Fibroblast of mammary gland (primary cell): ENCODE results near the gene CEP112.

ENCODE experiments used
- DNase-seq: peaks from one replicate; pipeline ENCODE4 v3.0.0-alpha.2; 2010; ENCODE audit warnings: low read depth
- H3K4me3 ChIP-seq: 2 replicates; pipeline ENCODE4 v1.5.1; 2011; ENCODE audit warnings: low read depth, mild to moderate bottlenecking, low read length, moderate library complexity; ENCODE audit not compliant: control insufficient read depth
- TF ChIP-seq, protein P1 (sequence below): conservative IDR thresholded peaks from 2 replicates; pipeline ENCODE4 v1.5.1; 2011; ENCODE audit warnings: low read depth, low read length, inconsistent platforms; ENCODE audit not compliant: control insufficient read depth, insufficient read depth

Gene CEP112

DNA sequence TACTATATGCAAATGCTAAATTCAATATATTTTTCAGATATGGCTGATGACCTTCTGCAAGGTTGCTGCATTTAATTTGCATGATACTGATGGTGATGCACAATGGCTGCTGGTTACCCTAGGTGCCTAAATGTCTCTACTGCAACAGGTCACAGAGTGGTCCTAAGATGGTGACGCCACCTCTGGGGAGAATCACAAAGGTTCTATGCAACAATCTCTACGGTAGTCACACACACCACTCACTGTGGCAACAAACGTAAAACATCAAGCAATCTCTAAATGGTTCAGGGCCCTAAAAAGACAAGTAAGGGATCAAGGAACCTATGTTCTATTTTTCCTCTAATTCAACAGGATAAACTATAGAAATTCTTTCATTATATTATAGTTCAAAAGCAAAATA, 293.3 kb downstream of the CEP112 start:
- TF ChIP-seq, protein P1, sequence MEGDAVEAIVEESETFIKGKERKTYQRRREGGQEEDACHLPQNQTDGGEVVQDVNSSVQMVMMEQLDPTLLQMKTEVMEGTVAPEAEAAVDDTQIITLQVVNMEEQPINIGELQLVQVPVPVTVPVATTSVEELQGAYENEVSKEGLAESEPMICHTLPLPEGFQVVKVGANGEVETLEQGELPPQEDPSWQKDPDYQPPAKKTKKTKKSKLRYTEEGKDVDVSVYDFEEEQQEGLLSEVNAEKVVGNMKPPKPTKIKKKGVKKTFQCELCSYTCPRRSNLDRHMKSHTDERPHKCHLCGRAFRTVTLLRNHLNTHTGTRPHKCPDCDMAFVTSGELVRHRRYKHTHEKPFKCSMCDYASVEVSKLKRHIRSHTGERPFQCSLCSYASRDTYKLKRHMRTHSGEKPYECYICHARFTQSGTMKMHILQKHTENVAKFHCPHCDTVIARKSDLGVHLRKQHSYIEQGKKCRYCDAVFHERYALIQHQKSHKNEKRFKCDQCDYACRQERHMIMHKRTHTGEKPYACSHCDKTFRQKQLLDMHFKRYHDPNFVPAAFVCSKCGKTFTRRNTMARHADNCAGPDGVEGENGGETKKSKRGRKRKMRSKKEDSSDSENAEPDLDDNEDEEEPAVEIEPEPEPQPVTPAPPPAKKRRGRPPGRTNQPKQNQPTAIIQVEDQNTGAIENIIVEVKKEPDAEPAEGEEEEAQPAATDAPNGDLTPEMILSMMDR, result no peak
- no peak overlapping the region for H3K4me3 ChIP-seq
- DNase-seq, result no peak

DNA sequence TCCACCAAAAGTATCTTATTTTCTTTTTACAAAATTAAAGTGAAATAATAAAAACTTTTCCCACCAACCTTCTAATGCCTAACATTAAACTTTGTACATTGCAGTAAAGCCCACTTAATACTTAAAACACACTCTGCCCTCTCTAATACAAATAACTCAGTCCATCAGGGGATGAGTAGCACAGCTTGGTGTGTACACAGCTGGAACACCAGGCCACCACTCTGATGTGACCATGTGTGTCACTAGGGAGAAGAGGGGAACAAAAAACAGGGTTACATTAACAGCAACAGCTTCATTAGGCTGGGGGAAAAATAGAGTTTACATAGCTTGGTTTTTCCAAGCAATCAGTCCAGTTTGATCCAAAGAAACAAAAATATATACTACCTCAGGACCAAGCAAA, 295.0 kb downstream of the CEP112 start:
- no peak overlapping the region for H3K4me3 ChIP-seq
- no peak for DNase-seq
- TF ChIP-seq, protein P1, result no peak

DNA sequence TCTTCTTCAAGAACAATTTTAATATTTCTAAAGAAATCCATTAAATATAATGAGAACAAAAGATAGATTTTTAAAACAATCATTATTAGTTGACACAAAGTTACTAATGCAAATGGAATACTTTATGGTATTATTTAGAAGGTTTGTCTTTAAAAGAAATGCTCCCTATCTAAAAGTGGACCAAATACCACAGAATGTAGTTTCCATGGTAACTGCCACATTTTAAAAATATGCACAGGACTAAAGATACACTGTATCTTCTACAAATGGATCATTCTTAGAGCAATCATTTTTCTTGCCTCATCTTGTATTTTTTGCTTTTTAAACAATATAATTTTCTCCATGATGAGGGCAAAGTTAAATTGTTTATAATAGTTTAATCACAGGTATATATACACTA, 296.0 kb downstream of the CEP112 start:
- DNase-seq, result no peak
- no peak overlapping the region for H3K4me3 ChIP-seq
- TF ChIP-seq, protein P1, result no peak

DNA sequence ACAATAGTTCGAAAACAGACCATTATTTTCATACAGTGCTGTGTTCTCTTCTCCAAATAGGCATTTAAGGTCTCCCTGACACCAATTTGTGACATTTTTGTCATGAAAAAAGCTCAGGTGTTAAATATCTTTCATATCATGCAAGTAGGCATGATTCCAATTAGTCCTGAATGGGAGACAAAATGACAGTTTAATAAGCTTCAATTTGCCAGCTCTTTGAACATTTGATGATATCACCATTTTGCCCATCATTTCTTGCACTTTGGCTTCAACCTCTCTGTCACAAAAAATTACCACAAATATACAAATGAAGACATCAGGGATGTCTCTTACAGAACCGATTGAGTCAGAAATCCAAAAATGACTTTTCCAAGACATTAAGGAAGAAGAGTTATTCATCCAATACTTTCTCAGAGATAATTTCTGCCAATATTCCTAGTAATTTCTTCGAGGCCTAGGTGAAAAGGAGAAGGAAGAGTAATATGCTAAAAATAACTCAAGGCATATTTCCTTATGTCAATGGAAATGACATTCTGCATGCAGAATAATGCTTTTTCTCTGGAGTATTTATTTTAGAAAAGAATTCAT, 298.1 kb downstream of the CEP112 start:
- no peak overlapping the region for H3K4me3 ChIP-seq
- TF ChIP-seq, protein P1, result no peak
- DNase-seq, result no peak

DNA sequence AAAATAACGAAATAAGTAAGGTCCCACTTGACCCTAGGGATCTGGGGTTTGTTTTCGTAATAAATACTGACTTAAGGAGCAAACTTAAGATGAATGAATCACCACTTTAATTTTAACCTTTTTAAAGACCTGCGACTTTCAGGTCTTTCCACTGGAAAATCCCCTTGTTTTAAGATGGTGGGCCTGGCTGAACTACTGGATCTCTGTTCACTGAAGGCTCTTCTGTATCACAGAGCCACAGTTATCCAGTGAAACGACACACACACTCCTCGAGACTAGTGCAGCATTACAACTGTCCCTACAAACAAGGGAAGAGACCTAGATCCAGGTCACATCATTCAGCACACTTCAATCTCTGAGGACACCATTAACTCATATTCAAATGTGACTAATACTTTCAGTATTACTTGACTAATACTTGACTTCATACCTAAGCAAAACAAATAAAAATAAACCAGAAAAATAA, 299.0 kb downstream of the CEP112 start:
- TF ChIP-seq, protein P1, result no peak
- DNase-seq, result no peak
- H3K4me3 ChIP-seq, result no peak overlapping the region

DNA sequence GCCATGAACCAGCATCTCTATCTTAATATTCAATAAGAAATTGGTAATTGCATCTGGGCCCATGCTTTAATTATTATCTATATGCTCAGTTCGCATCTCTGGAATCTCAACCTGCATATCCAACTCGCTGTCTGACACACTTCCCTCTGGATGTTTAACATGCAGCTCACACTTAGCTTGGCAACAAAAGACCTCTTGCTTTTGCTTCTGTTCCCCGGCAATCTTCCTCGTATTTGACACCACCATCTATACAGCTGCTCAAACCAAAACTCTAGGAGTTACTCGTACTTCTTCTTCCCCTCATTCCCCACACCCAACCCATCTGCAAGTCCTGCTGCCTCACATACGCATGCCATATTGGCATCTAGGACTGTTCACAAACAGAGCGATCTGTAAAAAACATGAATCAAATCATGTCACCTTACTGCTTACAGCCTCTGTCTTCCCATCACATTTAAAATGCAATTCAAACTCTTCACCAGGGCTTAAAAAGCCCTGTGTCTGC, 300.6 kb downstream of the CEP112 start:
- DNase-seq, result no peak
- TF ChIP-seq, protein P1, result no peak
- no peak overlapping the region for H3K4me3 ChIP-seq
